Measurements from ENCODE around the gene GCSH.

The GCSH gene

GRCh38 chr16:81138831-81139557 lies 42.8 kb upstream of the GCSH start:
- TF ChIP-seq FOXP2 (optimal IDR thresholded peaks at IDR 0.05; ENCODE audit: borderline replicate concordance, extremely low read depth, extremely low read length, insufficient read depth) = no peak
- no peak for TF ChIP-seq SIN3A (IDR thresholded peaks at IDR 0.05; ENCODE audit: borderline replicate concordance, insufficient read depth, low read length)
- TF ChIP-seq REST (IDR thresholded peaks at IDR 0.05; ENCODE audit: insufficient read depth in 1 of 2, low read depth in 2 of 2, low read length in 2 of 2) = no peak
- TF ChIP-seq TAF1 (IDR thresholded peaks at IDR 0.05; ENCODE audit: borderline replicate concordance, insufficient read depth, low read length) = no peak
- no peak for TF ChIP-seq POLR2AphosphoS5 (IDR thresholded peaks at IDR 0.05; ENCODE audit: low read depth, low read length)

GRCh38 chr16:81137754-81138153 lies 41.6 kb upstream of the GCSH start:
- TF ChIP-seq SIN3A (IDR thresholded peaks at IDR 0.05; ENCODE audit: borderline replicate concordance, insufficient read depth, low read length) (no peak), TAF1 (IDR thresholded peaks at IDR 0.05; ENCODE audit: borderline replicate concordance, insufficient read depth, low read length) (no peak), FOXP2 (optimal IDR thresholded peaks at IDR 0.05; ENCODE audit: borderline replicate concordance, extremely low read depth, extremely low read length, insufficient read depth) (no peak), REST (IDR thresholded peaks at IDR 0.05; ENCODE audit: insufficient read depth in 1 of 2, low read depth in 2 of 2, low read length in 2 of 2) (no peak), POLR2AphosphoS5 (IDR thresholded peaks at IDR 0.05; ENCODE audit: low read depth, low read length) (no peak)

GRCh38 chr16:81136390-81137335 lies 40.5 kb upstream of the GCSH start:
- TF ChIP-seq TAF1 (IDR thresholded peaks at IDR 0.05; ENCODE audit: borderline replicate concordance, insufficient read depth, low read length) (no peak), REST (IDR thresholded peaks at IDR 0.05; ENCODE audit: insufficient read depth in 1 of 2, low read depth in 2 of 2, low read length in 2 of 2) (no peak), FOXP2 (optimal IDR thresholded peaks at IDR 0.05; ENCODE audit: borderline replicate concordance, extremely low read depth, extremely low read length, insufficient read depth) (no peak), SIN3A (IDR thresholded peaks at IDR 0.05; ENCODE audit: borderline replicate concordance, insufficient read depth, low read length) (no peak), POLR2AphosphoS5 (IDR thresholded peaks at IDR 0.05; ENCODE audit: low read depth, low read length) (no peak)

- TF ChIP-seq REST (IDR thresholded peaks at IDR 0.05; ENCODE audit: insufficient read depth in 1 of 2, low read depth in 2 of 2, low read length in 2 of 2) = no peak
- TF ChIP-seq FOXP2 (optimal IDR thresholded peaks at IDR 0.05; ENCODE audit: borderline replicate concordance, extremely low read depth, extremely low read length, insufficient read depth) = no peak
- no peak for TF ChIP-seq POLR2AphosphoS5 (IDR thresholded peaks at IDR 0.05; ENCODE audit: low read depth, low read length)
- no peak for TF ChIP-seq SIN3A (IDR thresholded peaks at IDR 0.05; ENCODE audit: borderline replicate concordance, insufficient read depth, low read length)
- TF ChIP-seq TAF1 (IDR thresholded peaks at IDR 0.05; ENCODE audit: borderline replicate concordance, insufficient read depth, low read length) = no peak
Measured at GRCh38 chr16:81130126-81130525, 33.9 kb upstream of the GCSH start.
